Stimulated activated CD4-positive, alpha-beta T cell treated with anti-CD3 and anti-CD28 coated beads, TNF-alpha, amount 100 ng/mL, for 24 hours (primary cell): Measurements from ENCODE around the gene ENOX1.

Experiments
- DNase-seq, 3 experiments: peaks; one replicate each; pipeline ENCODE4 v3.0.0-alpha.2; 2020; ENCODE audit warnings: low read depth in 3 of 3

The ENOX1 gene

GRCh38 chr13:43785650-43786471 is 911 bp downstream of the ENOX1 start:
- peak in 1 of 3 experiments; percentile 12 for DNase-seq

- no peak for DNase-seq
Measured at GRCh38 chr13:43785261-43785649, 1.5 kb downstream of the ENOX1 start.

- DNase-seq, result no peak
Measured at GRCh38 chr13:43784496-43784895, 2.3 kb downstream of the ENOX1 start.

GRCh38 chr13:43783820-43784219 is 3.0 kb downstream of the ENOX1 start:
- DNase-seq, result no peak

- DNase-seq, result no peak
Measured at GRCh38 chr13:43782686-43783085, 4.1 kb downstream of the ENOX1 start.

- no peak for DNase-seq
Measured at GRCh38 chr13:43780666-43781065, 6.1 kb downstream of the ENOX1 start.

GRCh38 chr13:43776501-43777079 is 10.2 kb downstream of the ENOX1 start:
- DNase-seq, result no peak

- no peak for DNase-seq
Measured at GRCh38 chr13:43776006-43776405, 10.8 kb downstream of the ENOX1 start.

- DNase-seq, result no peak
Measured at GRCh38 chr13:43773602-43774001, 13.2 kb downstream of the ENOX1 start.

- DNase-seq, result no peak
Measured at GRCh38 chr13:43770871-43771270, 15.9 kb downstream of the ENOX1 start.

GRCh38 chr13:43769529-43769928 is 17.2 kb downstream of the ENOX1 start:
- DNase-seq, result no peak

- no peak for DNase-seq
Measured at GRCh38 chr13:43767341-43767931, 19.3 kb downstream of the ENOX1 start.

- DNase-seq, result no peak
Measured at GRCh38 chr13:43766725-43767124, 20.0 kb downstream of the ENOX1 start.

GRCh38 chr13:43764349-43764748 is 22.4 kb downstream of the ENOX1 start:
- DNase-seq, result no peak

- no peak for DNase-seq
Measured at GRCh38 chr13:43763143-43763759, 23.5 kb downstream of the ENOX1 start.

- DNase-seq, result no peak
Measured at GRCh38 chr13:43761616-43762315, 25.0 kb downstream of the ENOX1 start.

GRCh38 chr13:43760257-43760656 is 26.5 kb downstream of the ENOX1 start:
- DNase-seq, result no peak

- no peak for DNase-seq
Measured at GRCh38 chr13:43758834-43759233, 27.9 kb downstream of the ENOX1 start.

GRCh38 chr13:43757266-43757665 is 29.5 kb downstream of the ENOX1 start:
- no peak for DNase-seq

- no peak for DNase-seq
Measured at GRCh38 chr13:43755844-43756243, 30.9 kb downstream of the ENOX1 start.

GRCh38 chr13:43751624-43752023 is 35.1 kb downstream of the ENOX1 start:
- no peak for DNase-seq

GRCh38 chr13:43749503-43749902 is 37.3 kb downstream of the ENOX1 start:
- no peak for DNase-seq
